ENCODE measurements around the gene NHSL2. TPM values are rescaled to one million over a fixed set of nuclear protein-coding genes. Genes with fewer than 3 reads are reported as not detected.

Gene NHSL2
- total RNA-seq, 1 experiment from 2014 or later = not detected

DNA sequence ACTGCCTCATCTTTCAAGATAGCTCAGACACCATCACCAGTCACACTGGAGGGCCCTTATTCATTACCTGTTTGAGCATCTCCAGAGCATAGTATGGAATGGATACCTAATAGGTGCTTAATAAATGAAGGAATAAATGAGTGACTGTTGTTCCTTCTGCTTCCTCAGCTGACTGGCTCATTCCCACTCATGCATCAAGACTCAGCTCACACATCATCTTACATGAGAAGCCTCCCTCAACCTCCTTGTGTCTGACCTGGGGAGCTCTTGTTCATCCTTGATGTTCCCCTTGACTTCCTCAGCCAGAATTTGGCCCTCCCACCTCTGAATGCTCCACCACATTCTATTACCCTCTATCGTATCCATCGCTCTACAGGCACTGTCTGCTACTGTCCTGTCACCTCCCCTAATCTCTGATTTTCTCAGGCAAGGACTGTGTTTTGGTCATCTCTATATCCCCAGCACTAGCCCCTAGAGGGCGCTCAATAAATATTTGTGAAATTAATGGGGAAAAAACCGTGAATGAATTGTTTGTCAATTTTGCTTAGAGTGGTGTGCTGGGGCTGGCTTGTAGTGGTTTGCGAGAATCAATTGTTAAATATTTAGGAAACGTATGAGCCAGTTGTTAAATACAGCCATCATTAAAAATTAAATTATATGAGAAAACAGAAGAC, 88.3 kb downstream of the NHSL2 start:
- H3K9me2 ChIP-seq (ENCODE audit: insufficient read depth) = no peaks in the 10 kb centered on the region
- no peak overlapping the region for H3K4me3 ChIP-seq
- no TSS peak for BruUV-seq (replicated peaks)
- H3K36me3 ChIP-seq (ENCODE audit: low read depth) = no peaks in the 10 kb centered on the region
- no peak overlapping the region for H3K4me2 ChIP-seq
- H3K27me3 ChIP-seq (ENCODE audit: insufficient read depth, low read depth) = peaks cover 22% of the 10 kb centered on the region; the same call in 1 of the 2 replicates
- ChIA-PET POLR2A (ENCODE audit: unreplicated experiment) (no interaction called here), CTCF (interaction anchor here (0.6 kb wide), 1 partner anchor 128 kb away, joined by 4 read pairs; no protein-coding TSS in a partner anchor)
- no peak overlapping the region for H2AFZ ChIP-seq
- intact Hi-C loops (cut with micrococcal nuclease; ENCODE audit: unreplicated experiment) = loop anchor here (1.0 to 10.0 kb wide), 2 partner anchors 127 to 626 kb away; no protein-coding TSS in a partner anchor
- H4K20me1 ChIP-seq (ENCODE audit: insufficient read depth) = no peaks in the 10 kb centered on the region
- TF ChIP-seq, protein P1, sequence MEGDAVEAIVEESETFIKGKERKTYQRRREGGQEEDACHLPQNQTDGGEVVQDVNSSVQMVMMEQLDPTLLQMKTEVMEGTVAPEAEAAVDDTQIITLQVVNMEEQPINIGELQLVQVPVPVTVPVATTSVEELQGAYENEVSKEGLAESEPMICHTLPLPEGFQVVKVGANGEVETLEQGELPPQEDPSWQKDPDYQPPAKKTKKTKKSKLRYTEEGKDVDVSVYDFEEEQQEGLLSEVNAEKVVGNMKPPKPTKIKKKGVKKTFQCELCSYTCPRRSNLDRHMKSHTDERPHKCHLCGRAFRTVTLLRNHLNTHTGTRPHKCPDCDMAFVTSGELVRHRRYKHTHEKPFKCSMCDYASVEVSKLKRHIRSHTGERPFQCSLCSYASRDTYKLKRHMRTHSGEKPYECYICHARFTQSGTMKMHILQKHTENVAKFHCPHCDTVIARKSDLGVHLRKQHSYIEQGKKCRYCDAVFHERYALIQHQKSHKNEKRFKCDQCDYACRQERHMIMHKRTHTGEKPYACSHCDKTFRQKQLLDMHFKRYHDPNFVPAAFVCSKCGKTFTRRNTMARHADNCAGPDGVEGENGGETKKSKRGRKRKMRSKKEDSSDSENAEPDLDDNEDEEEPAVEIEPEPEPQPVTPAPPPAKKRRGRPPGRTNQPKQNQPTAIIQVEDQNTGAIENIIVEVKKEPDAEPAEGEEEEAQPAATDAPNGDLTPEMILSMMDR (conservative IDR thresholded peaks at IDR 0.05) = peak; percentile 75
- TF ChIP-seq EZH2 (IDR thresholded peaks at IDR 0.05; ENCODE audit: low read depth) = no peak
- H3K79me2 ChIP-seq (ENCODE audit: low read depth) = no peaks in the 10 kb centered on the region
- H3F3A ChIP-seq (ENCODE audit: insufficient read depth, low read depth) = no peaks in the 10 kb centered on the region
- H3K4me1 ChIP-seq (replicated peaks; ENCODE audit: insufficient read depth) = no peaks in the 10 kb centered on the region
- no peak overlapping the region for H3K27ac ChIP-seq
- DNase-seq = peak in 1 of 2 experiments; percentile 10
- H3K9me3 ChIP-seq (ENCODE audit: insufficient read depth, low read depth) = no peaks in the 10 kb centered on the region

DNA sequence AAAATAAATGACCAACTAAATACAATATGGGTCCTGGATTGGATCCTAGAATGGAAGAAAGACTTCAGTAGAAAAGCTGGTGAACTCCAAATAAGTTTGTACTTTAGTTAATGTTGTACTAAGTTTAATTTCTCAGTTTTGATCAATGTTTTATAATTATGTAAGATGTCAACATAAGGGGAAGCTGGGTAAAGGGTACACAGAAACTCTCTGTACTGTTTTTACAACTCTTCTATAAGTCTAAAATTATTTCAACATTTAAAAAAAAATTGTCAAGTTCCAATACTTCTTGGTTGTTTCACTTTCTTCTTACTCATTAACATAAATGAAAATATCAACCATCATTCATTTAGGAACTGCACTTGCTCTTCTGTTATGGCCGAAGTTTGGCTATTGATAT, 88.9 kb downstream of the NHSL2 start:
- H3K36me3 ChIP-seq (ENCODE audit: low read depth) = no peaks in the 10 kb centered on the region
- no peak overlapping the region for H2AFZ ChIP-seq
- H3K4me2 ChIP-seq = no peak overlapping the region
- H3F3A ChIP-seq (ENCODE audit: insufficient read depth, low read depth) = no peaks in the 10 kb centered on the region
- ChIA-PET POLR2A (ENCODE audit: unreplicated experiment) (no interaction called here), CTCF (interaction anchor here (0.6 kb wide), 1 partner anchor 127 kb away, joined by 4 read pairs; no protein-coding TSS in a partner anchor)
- no peak overlapping the region for H3K27ac ChIP-seq
- intact Hi-C loops (cut with micrococcal nuclease; ENCODE audit: unreplicated experiment) = loop anchor here (1.0 to 10.0 kb wide), 2 partner anchors 127 to 625 kb away; no protein-coding TSS in a partner anchor
- H3K27me3 ChIP-seq (ENCODE audit: insufficient read depth, low read depth) = peaks cover 22% of the 10 kb centered on the region; the same call in 1 of the 2 replicates
- H3K9me2 ChIP-seq (ENCODE audit: insufficient read depth) = no peaks in the 10 kb centered on the region
- no peaks in the 10 kb centered on the region for H3K4me1 ChIP-seq (replicated peaks; ENCODE audit: insufficient read depth)
- no peaks in the 10 kb centered on the region for H3K79me2 ChIP-seq (ENCODE audit: low read depth)
- H4K20me1 ChIP-seq (ENCODE audit: insufficient read depth) = no peaks in the 10 kb centered on the region
- no peak overlapping the region for H3K4me3 ChIP-seq
- no peak for DNase-seq
- no TSS peak for BruUV-seq (replicated peaks)
- H3K9me3 ChIP-seq (ENCODE audit: insufficient read depth, low read depth) = no peaks in the 10 kb centered on the region
- TF ChIP-seq EZH2 (IDR thresholded peaks at IDR 0.05; ENCODE audit: low read depth) = no peak
- TF ChIP-seq, protein P1 (conservative IDR thresholded peaks at IDR 0.05) = no peak; the same call in 1 of the 2 replicates

DNA sequence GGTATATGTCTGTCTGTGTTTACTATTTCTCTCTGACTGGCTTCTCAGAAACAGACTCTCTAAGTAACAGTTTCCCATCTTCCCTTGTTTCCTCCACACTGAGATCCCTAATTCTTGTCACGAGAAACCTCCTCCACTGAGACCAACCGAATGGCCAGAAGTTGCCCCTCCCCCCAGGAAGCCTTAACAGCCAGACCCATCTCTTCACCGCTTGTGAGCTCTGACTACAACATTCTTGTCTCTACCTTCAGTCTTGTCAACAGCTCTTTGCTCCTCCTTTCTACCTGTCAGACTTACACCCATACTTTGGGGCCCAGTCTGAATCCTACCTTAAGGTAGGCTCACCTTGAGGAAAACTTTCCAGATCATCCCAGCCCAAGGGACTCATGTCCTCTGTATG, 90.8 kb downstream of the NHSL2 start:
- Histone ChIP-seq H3K9me2 (ENCODE audit: insufficient read depth) (no peaks in the 10 kb centered on the region), H3K27ac (no peak overlapping the region), H3K9me3 (ENCODE audit: insufficient read depth, low read depth) (no peaks in the 10 kb centered on the region), H4K20me1 (ENCODE audit: insufficient read depth) (no peaks in the 10 kb centered on the region), H3K4me1 (replicated peaks; ENCODE audit: insufficient read depth) (no peaks in the 10 kb centered on the region), H3K79me2 (ENCODE audit: low read depth) (no peaks in the 10 kb centered on the region), H3K36me3 (ENCODE audit: low read depth) (no peaks in the 10 kb centered on the region), H3K4me2 (no peak overlapping the region), H3K27me3 (ENCODE audit: insufficient read depth, low read depth) (peaks cover 22% of the 10 kb centered on the region; the same call in 1 of the 2 replicates), H3K4me3 (no peak overlapping the region), H3F3A (ENCODE audit: insufficient read depth, low read depth) (no peaks in the 10 kb centered on the region), H2AFZ (no peak overlapping the region)
- DNase-seq = no peak
- intact Hi-C loops (cut with micrococcal nuclease; ENCODE audit: unreplicated experiment) = no loop called here
- BruUV-seq (replicated peaks) = no TSS peak
- CTCF ChIA-PET = no interaction called here
- POLR2A ChIA-PET (ENCODE audit: unreplicated experiment) = no interaction called here
- TF ChIP-seq EZH2 (IDR thresholded peaks at IDR 0.05; ENCODE audit: low read depth) = no peak
- TF ChIP-seq, protein P1 (conservative IDR thresholded peaks at IDR 0.05) = no peak

All from PC-9 (cell line).